GM18858 (cell line): ENCODE measurements around the gene RHOBTB1.

ENCODE experiments used
- ATAC-seq: cut with Tn5 transposase; IDR thresholded peaks from one replicate; pipeline ENCODE4 v1.9.1; 2021; ENCODE audit not compliant: unreplicated experiment

Gene RHOBTB1

DNA sequence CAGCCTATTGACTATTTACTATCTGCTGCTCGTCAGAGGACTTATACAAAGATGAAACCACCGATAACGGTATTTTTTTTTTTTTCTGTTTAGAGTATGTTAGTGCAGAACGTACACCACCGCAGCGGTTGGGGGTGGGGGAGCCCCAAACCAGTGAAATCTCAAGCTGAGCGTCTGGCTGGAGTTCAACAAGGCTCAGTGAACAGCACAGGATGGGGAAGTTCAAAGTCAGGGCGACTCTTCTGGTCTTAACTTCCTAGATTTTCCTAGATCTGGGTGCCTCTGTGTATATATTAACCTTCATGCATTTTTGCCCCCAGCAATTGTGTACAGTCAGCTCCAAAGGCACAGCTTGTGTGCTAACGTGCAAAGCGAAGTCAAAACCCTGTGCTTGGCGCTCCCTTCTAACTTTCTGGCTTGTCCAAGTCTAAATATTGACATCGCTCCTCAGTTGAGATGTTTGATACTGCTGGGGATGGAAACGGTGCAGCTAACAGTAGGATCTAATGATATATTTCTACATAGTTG, 1.1 kb downstream of the RHOBTB1 start:
- peak; percentile 48 for ATAC-seq

DNA sequence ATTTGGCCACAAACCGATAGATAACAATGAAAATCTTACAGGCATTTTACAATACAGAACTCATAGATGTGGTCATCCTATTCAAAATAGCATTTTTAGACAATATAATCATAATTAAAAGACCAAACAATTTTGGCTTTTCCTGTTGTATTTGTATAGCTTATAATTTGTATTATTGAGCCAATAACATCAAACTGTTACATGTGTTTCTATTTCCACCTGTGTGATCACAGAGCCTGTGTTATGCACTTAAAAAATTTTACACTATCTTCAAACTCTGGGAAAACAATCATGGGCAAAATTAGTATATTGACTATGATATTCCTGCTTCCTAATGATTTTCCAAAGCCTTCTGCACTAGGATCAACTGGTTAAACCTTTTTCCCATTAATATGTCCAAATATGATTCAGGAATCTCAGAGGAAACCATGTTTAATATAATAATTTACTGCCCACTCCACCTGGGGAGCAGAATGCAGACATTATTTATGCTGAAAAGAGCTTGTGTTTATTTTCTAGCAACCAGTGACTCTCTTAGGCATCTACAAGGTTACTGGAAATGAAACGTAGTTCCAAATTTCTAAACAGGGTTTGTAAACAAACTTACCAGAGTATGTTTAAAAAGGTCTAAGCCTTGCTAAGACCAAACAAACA, 1.7 kb downstream of the RHOBTB1 start:
- ATAC-seq: no peak

DNA sequence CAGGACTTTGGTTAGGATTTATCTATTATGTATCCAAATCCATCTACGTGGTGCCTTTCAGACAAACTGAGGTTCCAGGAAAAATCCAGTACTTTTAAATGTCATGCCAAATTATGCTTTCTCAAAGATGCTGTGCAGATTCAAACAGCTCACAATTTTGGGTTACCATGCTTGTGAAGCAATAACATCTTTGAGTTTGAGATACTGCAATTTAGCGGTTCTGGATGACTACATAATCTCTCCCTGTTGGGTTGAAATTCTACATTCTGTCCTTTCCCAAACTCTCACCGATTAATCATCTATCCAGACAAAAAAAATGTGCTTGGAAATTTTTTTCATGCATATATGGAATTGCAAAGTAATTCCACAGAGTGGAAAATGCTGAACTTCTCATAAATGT, 3.5 kb downstream of the RHOBTB1 start:
- no peak for ATAC-seq

DNA sequence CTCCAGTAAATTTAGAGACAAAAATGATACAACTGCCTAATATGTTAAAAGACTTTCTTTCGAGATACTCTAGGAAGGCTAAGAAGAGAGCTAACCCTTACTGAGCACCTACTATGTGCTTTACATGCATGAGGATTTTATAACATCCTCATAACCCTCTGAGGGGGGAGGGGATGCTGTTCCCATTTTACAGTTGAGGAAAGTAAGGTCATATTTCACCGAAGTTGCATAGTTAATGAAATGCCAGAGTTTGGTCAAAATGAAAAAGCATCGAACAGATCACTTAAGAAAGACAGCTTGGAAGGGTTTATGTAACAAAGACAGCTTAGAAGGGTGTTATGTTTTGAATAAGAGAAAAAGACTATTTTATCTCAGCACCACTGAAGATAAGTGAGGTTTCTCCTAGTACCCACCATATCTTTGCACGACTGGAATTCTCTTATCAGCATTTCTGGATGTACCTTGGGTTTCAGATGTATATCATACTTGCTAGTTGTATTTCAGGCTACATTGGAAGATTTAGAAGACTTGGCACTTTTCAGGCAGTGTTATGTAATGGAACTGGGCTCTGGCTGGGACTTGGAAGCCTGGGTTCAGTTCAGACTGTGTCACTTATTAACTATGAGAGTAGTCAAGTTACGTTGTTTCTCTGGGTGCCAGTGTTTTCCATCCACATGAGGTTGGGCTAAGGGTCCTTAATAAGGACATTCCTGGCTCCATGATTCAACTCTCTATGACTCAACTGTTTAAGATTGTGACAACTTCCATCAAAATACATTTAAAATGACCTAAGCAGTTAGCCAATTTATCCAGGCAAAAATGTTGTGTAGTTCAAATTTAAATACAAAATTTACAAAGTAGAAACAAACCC, 6.0 kb downstream of the RHOBTB1 start:
- ATAC-seq: no peak

DNA sequence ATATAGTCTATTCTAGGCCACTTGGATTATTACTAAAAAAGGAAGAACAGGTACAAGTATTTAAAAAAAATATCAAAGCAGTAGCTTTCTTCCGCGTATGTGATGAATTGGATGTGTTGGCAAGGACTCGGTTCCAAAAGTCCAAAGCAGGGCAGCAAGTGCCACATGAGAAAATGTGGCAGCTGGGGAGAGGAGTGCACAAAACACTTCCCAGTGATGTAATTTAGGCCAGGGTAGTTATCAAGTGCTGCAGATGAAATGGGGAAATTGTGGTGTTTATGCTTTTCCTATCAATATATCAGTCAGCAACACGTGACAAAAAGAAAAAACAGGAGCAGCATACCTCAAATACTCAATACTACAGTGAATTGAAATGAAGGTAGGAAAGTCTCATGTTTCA, 7.0 kb downstream of the RHOBTB1 start:
- ATAC-seq: no peak

DNA sequence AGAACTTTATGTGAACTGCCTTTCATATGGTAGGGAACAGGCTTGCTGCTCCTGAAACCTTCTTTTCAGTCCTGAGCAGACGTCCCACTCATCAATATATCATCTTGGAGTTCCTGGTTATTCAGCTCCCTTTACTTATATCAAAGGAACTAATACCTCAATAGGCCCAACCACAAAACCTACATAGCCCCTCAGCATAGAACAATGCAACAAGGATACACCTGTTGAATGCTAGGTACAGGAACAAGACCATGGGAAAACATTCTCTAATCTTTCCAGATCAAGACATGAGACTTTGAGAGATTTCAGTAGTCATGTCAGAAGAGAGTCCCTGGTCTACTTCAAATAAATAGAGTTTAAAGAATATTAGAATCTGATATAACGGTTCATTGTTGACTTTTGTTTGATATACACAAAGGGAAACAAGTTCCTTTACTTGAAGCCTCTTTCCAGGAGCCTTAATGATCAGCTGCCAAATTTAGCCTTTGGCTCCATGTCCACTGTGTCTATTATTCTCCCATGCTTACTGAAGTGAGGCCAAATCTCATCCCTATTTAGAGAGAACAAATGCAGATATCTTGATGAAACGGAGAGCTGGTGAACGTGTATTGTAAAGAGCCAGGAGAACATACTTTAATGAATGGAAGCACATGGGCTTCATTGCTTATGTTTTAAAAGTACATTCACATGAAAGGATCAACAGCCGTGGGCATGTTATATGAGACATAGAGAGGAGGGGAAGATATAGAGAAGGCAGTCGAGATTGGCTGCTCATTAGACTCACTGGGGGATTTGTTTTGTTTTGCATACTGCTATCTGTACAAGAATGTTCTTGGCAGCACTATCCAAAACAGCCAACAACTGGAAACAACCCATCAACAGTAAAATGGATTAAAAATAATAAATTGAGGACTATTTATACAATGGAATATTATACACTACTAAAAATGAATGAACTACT, 9.5 kb downstream of the RHOBTB1 start:
- ATAC-seq: no peak

DNA sequence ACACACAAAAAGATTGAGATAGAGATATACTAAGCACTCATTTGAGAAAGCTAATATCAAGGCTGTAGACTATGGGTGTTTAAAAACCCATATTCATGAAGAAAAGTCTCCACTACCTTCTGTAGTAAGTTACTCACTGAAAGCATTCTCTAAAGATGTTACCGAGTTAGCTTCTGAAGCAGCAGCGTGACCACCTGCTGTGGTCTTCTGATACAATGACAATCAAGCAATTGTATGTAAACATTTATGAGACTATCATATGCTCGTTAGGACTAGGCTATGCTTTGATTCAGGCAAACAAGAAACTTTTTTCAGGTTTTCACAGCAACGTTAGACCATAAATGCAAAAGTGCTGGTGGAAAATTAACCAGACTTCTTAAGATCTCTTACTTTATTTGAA, 11.2 kb downstream of the RHOBTB1 start:
- ATAC-seq: no peak

DNA sequence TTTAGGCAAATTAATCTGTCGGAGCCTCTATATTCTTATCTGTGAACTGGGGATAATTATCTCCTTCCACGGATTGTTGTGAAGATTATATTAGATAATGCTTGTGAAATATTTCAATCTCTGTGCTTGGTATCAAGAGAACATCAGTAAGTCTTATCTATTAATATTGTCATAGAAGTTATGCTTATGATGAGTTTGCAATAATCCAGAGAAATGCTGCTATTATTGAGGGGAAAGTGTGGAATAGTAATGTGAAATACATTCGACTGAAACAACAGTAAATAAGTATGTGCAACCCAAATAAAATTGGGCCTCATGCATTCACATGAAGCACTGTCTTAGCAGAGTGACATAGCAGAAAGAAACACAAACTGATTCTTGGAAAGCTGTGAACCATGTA, 13.7 kb downstream of the RHOBTB1 start:
- ATAC-seq: no peak

DNA sequence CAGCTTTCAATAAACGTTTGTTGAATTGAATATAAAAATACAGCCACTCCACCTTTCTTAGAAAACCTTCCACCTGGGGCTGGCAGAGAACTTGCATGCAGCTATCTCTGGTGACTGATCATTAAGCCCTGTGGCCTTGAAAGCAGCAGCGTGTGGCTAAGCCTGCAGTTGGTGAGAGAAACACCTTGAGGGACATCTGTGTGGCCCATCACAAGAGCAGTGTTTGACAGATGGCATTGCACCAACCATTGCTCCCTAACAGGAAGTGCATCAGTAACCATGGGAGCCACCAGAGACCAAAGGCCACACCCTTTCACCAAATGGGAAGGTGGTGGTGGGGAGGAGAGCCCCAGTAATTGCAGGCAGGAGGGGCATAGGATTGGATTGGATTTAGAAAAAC, 22.4 kb downstream of the RHOBTB1 start:
- ATAC-seq: no peak

DNA sequence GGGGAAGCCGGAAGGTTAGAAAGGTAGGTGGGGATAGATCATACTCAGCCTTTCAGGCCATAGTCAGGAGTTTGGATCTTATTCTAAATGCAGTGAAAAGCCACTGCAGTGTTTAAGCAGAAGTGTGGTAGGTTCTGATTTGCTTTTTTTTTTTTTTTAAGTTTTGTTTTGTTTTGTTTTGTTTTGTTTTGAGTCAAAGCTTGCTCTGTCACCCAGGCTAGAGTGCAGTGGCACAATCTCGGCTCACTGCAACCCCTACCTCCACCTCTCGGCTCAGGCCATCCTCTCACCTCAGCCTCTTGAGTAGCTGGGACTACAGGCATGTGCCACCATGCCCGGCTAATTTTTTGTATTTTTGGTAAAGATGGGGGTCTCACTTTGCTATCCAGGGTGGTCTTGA, 23.5 kb downstream of the RHOBTB1 start:
- no peak for ATAC-seq

DNA sequence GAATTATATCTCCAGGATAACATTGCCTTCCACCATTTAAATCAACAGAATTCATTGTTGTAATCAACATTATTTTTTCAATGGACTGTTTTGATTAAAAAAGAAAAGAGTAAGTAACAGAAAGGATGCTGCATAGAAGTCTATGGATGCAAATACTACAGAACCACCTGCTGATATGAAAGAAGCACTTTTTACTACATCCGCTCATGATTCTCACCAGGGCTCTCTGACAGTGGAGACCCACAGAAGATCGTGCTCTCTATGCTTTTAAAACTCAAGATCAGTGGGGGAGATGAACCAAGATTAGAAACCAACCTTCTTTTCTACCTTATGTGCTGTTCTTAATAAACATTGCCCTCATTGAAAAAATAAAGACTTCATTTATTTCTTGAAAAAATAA, 24.4 kb downstream of the RHOBTB1 start:
- ATAC-seq: no peak

DNA sequence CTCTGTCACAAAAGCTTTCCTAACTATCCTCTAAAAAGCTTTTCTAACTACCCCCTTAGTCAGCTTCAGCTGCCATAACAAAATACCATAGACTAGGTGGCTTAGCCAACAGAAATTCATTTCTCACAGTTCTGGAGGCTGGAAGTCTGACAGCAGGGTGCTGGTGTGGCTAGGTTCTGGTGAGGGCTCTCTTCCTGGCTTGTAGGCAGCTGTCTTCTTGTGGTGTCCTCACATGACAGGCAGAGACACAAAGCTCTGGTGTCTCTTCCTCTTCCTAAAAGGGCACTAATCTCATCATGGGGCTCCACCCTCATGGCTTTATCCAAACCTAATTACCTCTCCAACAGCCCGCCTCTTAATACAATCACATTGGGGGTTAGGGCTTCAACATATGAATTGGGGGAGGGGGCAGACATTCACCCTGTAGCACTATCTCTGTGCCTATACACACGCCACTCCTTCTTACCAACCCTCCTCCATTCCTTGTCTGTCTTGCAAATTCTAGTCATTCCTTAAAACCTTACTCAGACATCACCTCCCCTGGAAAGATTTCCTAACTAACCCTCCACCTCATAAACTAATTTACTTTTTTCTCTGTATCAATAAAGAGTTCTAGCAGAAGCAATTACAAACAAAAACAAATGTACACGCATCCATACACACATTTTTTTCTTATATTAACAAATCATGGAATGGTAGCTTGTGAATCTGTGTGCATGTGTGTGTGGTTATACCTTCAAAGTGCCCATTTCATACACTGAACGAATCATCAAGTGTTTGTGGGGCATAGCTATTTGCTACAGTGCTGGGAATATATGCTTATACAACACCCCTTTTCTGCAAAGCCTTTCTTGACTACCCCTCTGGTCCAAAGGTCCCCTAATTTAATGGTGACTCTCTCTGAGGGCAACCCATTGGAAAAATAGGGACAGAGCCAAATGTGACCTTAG, 26.4 kb downstream of the RHOBTB1 start:
- no peak for ATAC-seq

DNA sequence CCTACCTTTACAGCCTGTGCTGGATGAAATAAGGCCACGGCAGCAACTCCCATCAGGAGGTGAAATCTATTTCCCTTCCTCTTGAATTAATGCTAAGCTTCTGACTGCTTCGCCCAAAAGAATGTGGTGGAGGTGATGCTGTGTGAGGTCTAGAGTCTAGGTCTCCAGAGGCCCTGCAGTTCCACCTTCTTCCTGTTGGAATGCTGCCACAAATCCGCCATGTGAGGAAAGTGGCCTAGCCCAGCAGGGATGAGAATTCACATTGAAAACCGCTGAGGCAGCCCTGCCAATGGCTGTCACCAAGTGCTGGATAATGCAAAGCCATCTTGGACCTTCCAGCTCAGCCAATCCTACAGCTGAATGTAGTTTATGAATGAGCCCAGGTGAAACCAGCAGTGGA, 28.0 kb downstream of the RHOBTB1 start:
- ATAC-seq: no peak

DNA sequence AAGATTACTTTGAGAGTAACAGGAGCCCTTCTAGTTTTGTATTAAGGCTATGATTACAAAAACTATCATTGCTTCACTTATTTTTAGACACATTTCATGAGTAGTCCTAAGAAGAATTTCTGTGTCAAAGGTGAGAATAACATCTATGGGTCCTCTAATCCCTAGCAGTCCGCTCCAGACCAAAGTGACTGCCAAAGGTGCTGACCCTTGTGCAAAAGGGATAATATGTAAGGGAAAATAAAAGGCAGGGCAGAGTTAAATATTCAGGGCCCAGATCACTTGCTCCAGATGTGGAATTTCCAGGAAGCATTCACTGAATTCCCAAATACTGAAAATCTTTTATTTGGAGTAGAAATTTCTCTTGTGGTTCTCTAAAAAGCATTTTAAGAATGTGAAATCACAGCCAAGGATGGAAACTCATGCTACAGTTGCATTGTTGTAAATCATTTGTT, 29.3 kb downstream of the RHOBTB1 start:
- ATAC-seq: no peak

DNA sequence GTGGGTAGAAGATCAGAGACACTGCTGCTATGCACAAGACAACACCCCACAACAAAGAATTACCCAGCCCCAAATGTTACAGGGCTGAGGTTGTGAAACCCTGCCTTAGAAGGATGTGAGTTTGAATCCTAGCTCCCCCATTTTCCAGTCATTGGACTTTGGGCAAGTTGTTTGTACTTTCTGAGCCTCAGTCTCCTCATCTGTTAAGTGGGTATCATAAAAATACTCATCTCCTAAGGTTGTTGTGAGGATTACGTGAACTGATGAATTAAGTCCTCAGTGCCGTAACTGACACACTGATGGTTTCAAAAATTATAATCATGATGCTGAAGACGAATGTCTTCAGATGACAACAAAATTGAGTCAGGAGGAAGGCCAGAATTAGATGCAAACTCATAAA, 30.3 kb downstream of the RHOBTB1 start:
- no peak for ATAC-seq

DNA sequence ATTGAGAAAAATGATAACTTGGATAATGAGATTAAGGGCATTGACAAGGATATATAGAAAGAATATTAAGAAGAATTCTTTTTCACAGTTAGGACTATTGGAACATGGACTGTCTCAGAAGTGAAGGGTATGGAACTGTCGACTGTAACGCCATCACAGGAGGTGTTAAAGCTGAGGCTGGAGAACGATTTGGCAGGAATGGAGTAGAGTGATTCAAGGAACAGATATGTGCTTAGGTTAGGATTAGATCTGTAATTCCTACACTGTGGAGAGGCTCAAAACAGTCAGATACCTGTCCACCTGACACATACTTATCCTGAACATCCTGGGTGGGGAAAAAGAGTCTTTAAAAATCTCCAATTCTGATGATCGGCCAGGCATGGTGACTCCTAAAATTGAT, 30.9 kb downstream of the RHOBTB1 start:
- no peak for ATAC-seq

DNA sequence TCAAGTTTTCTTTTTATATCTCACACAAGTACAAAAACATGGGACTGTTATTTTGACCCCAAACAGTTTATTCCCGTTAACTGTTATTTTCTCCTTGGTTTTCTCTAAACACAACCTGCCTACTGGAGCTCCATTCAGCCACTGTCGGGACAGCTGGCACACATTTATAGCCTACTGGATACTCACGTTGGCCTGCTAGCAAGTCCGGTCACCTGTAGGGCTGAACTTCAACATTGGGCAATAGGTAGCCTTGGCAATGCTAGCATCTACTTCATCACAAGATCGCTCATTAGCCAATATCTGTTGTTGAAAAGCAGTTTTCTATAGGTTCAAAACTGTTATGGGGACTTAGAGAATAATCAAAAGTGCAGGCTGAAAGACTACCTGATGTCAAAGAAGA, 32.3 kb downstream of the RHOBTB1 start:
- ATAC-seq: no peak

DNA sequence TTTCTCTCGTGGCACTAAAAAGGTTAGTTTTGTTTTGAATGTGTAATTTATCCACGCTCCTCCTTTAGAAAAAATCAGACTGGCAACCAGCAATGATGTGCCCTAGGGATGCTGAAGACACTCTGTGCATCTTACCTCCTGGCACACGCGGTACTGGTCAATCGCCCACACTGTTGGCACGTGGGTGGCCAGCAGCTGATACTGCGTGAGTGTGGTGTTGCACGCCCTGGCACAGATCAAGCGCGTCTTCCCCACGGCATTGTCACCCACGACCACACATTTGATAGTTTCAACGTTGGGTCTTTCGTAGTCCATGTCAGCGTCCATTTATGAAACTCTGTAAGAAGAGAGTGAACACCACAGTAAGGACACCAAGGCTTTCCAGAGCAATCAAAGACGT, 32.8 kb downstream of the RHOBTB1 start:
- ATAC-seq: no peak

DNA sequence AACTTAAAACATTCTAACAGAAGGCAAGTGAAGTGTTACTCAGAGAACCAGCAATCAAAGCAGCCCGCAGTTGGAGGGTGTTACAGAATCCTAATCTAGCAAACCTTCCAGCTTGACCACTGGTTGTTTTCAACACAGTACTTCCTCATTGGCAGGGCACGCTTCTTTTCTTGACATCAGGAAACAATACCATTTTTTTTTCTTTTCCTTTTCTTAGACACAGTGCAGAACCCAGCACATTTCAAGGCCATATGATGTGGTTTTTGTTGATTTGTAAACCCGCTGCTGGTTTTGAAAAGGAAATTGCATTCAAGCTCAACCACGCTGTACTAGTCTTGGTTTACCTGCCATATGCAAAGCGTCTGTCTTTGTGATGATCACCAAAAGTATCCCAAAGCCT, 33.4 kb downstream of the RHOBTB1 start:
- no peak for ATAC-seq

DNA sequence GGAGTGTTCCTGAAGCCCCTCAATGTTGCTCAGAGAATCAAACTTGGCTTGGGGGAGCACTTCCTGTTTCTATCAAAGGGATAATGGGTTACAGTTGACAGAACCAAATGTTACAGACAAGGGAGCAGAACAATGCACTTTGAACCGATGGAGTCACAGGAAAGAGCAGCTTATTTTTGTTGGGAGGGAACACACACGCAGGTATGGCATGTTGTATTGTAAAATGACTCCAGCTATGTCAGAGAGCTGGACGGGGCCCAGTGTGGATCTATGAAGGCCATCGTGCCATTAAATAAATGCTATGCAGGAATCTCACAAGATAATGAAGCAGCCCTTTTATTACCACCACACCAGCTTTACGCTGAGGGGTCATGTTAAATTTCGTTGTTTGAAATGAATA, 35.1 kb downstream of the RHOBTB1 start:
- ATAC-seq: no peak
